B cell (primary cell): ENCODE results near the gene SFXN4.

ENCODE experiments used
- CTCF ChIP-seq: fragments of 200-600 bp; IDR thresholded peaks from one replicate; pipeline ENCODE4 v1.8.0; 2022; ENCODE audit warnings: antibody characterized with exemption, mild to moderate bottlenecking
- EZH2 ChIP-seq: IDR thresholded peaks from 2 replicates; pipeline ENCODE4 v1.6.1; 2012; ENCODE audit warnings: borderline replicate concordance, low read depth, mild to moderate bottlenecking, moderate library complexity, low read length; ENCODE audit not compliant: insufficient read depth, poor library complexity, severe bottlenecking

- TF ChIP-seq EZH2 (no peak), CTCF (no peak)
Measured at GRCh38 chr10:119166564-119166963, 1.1 kb upstream of the SFXN4 start.
